ENCODE measurements around the gene TRIM17.

Gene TRIM17

GRCh38 chr1:228402641-228403025 lies 14.0 kb downstream of the TRIM17 start:
- DNase-seq (ENCODE audit: low read depth in 2 of 3, low spot score in 2 of 3) = no peak

GRCh38 chr1:228401782-228402640 lies 14.7 kb downstream of the TRIM17 start:
- DNase-seq (ENCODE audit: low read depth in 2 of 3, low spot score in 2 of 3) = no peak

- no peak for DNase-seq (ENCODE audit: low read depth in 2 of 3, low spot score in 2 of 3)
Observed at GRCh38 chr1:228400692-228401454, 15.8 kb downstream of the TRIM17 start.

- DNase-seq (ENCODE audit: low read depth in 2 of 3, low spot score in 2 of 3) = no peak
Observed at GRCh38 chr1:228400237-228400651, 16.4 kb downstream of the TRIM17 start.

GRCh38 chr1:228399531-228400236 lies 17.0 kb downstream of the TRIM17 start:
- DNase-seq (ENCODE audit: low read depth in 2 of 3, low spot score in 2 of 3) = no peak

DNA sequence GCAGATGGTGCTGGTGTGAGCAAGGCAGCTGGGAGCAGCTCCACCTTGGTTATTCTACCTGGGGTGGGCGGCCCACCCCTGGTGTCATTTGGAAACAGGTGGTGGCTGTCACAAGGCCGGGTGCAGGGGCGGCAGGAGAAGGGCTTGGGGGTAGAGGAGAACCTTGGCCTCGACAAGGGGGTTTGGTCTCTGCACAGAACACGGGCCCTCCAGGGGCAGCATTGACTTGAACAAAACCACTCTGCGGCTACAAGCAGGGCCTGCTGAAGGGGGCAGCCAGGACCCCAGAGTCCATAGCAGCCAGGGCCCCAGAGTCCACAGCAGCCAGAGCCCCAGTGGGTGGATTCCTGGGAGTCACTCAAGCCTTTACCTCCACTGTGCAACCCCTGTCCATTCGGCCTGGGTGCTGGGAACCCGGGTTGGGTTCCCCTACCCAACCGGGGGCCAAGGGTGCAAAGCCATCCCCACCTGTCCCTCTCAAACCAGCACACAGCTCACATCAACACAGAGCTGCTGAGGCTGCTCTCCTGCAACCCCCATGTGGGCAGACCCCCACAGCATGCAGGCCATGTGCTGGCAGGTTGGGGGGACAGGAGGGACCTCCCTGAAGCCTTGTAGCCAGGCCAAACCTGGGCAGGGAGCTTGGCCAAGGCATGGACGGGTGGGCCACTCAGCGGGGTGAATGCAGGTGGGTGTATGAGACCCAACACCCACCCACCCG lies 17.8 kb downstream of the TRIM17 start:
- DNase-seq (ENCODE audit: low read depth in 2 of 3, low spot score in 2 of 3) = no peak

DNA sequence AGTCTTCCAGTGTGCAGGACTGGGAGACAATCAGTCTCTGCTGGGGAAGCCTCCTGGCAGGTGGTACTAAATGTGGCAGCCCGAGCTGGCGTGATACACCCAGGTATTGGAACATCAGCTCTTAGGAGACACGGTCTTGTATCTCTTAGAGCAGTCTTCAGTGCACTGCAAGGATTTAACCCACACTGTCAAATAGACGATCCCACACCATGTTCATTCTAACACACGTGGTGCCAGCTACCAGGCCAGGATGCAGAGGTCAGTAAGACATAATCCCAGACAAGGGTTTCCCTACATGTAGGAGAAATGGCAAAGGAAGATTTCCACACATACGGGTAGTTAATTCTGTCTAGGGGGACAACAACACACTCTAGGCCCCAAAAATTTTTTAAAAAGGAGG lies 18.7 kb downstream of the TRIM17 start:
- DNase-seq (ENCODE audit: low read depth in 2 of 3, low spot score in 2 of 3) = no peak

GRCh38 chr1:228396770-228397662 lies 19.6 kb downstream of the TRIM17 start:
- DNase-seq (ENCODE audit: low read depth in 2 of 3, low spot score in 2 of 3) = no peak

GRCh38 chr1:228394571-228395394 lies 21.9 kb downstream of the TRIM17 start:
- no peak for DNase-seq (ENCODE audit: low read depth in 2 of 3, low spot score in 2 of 3)

GRCh38 chr1:228393811-228394570 lies 22.7 kb downstream of the TRIM17 start:
- DNase-seq (ENCODE audit: low read depth in 2 of 3, low spot score in 2 of 3) = no peak

DNA sequence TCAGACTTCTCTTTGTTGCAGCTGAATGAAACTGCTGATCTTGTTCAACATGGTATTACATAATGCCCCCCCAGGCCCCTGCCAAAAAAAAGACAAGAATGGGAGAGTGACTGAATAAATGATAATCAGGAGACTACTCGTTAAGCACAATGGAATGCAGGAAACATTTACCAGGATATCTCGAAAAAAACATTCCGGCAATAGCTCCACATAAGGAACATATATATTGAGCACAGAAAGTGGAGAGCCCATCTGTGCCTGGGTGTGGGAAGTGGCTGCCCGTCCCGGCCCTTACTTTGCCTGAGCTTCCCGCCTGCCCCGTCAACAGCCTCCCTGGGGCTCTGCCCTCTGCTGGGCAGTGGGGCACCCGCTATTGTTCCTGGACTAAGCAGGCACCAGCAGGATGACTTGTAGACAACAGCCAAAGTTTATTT lies 23.4 kb downstream of the TRIM17 start:
- no peak for DNase-seq (ENCODE audit: low read depth in 2 of 3, low spot score in 2 of 3)

GRCh38 chr1:228392111-228392936 lies 24.3 kb downstream of the TRIM17 start:
- DNase-seq (ENCODE audit: low read depth in 2 of 3, low spot score in 2 of 3) = no peak

- no peak for DNase-seq (ENCODE audit: low read depth in 2 of 3, low spot score in 2 of 3)
Observed at GRCh38 chr1:228391411-228392020, 25.1 kb downstream of the TRIM17 start.

DNA sequence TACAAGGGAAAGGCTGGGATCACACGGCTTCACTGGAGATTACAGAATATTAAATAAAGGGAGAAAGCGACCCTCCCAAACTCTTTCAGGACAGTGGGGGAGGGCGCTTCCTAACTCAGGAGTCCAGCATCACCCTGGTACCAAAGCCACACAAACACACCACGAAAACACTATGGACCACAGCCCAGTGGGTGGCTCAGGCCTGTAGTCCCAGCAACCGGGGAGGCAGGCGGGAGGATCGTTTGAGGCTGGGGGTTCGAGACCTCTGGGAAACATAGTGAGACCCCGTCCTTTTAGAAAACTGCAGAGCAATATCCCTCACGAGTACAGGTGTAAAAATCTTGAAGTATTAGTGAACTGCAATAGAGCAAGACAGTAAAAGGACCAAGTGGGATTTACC lies 26.0 kb downstream of the TRIM17 start:
- no peak for DNase-seq (ENCODE audit: low read depth in 2 of 3, low spot score in 2 of 3)

DNA sequence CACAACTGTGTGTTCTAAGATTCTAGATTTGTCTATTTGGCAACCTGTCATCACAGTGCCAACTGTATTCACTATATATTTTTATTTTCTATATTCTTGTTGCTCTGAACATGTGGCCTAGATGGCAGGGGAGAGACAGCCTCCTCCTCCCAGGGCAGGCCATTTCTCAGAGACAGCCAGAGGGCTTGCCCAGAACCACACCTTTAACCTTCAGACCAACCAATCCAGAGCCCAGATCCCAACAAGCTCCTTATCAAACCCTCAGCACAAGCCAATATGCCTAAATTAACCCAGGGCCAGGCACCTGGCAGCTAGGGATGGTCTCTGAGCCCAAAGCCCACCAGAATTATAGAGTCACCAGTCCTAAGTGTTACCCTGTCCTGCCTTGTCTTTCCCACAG lies 29.3 kb downstream of the TRIM17 start:
- DNase-seq (ENCODE audit: low read depth in 2 of 3, low spot score in 2 of 3) = no peak

GRCh38 chr1:228385232-228385631 lies 31.4 kb downstream of the TRIM17 start:
- no peak for DNase-seq (ENCODE audit: low read depth in 2 of 3, low spot score in 2 of 3)

GRCh38 chr1:228383773-228384172 lies 32.9 kb downstream of the TRIM17 start:
- no peak for DNase-seq (ENCODE audit: low read depth in 2 of 3, low spot score in 2 of 3)
